Retinal pigment epithelial cell (primary cell): ENCODE measurements around the gene DOCK6.
A peak's percentile ranks its signal among the peaks of the same experiment; 100 is the strongest.

Source experiments
- DNase-seq: peaks from one replicate; pipeline ENCODE4 v3.0.0-alpha.2; 2010; ENCODE audit warnings: low read depth
- H3K4me3 ChIP-seq: 2 replicates; pipeline ENCODE4 v1.5.1; 2011; ENCODE audit warnings: mild to moderate bottlenecking, low read length, control low read depth, moderate library complexity
- TF ChIP-seq, protein P1 (sequence below): conservative IDR thresholded peaks from 2 replicates; pipeline ENCODE4 v1.5.1; 2011; ENCODE audit warnings: low read depth, low read length, control low read depth, inconsistent platforms

The DOCK6 gene

DNA sequence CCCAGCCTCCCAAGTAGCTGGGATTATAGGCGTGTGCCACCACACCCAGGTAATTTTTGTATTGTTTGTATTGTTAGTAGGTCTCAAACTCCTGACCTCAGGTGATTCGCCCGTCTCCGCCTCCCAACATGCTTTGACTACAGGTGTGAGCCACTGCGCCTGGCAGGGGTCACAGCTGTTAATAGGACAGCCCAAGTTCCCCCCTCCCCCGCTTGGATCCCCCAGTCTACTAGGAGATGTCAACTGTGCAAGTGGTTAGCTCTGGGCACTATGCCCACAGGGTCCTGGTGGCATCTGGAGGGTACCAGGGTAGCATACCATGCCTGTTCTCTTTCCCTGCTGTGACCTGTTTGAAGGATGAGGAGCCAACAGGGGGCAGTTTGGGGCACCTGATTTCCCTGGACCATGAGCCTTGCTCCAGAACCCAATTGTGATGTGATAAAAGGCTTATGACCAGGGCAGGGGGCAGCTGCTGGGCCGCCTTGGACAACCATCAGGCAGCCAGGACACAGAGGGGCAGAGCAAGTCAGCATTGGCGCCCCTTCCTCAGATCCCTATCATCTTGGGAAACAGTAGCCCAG is 33.4 kb upstream of the DOCK6 start, which contains the start of gene TSPAN16:
Gene TSPAN16 (plus strand): TSS at position 496 of the 581 bp plus-strand sequence. CDS start 138 bp downstream, outside the sequence.
- no peak within 1 kb of the TSS for H3K4me3 ChIP-seq
- TF ChIP-seq, protein P1, sequence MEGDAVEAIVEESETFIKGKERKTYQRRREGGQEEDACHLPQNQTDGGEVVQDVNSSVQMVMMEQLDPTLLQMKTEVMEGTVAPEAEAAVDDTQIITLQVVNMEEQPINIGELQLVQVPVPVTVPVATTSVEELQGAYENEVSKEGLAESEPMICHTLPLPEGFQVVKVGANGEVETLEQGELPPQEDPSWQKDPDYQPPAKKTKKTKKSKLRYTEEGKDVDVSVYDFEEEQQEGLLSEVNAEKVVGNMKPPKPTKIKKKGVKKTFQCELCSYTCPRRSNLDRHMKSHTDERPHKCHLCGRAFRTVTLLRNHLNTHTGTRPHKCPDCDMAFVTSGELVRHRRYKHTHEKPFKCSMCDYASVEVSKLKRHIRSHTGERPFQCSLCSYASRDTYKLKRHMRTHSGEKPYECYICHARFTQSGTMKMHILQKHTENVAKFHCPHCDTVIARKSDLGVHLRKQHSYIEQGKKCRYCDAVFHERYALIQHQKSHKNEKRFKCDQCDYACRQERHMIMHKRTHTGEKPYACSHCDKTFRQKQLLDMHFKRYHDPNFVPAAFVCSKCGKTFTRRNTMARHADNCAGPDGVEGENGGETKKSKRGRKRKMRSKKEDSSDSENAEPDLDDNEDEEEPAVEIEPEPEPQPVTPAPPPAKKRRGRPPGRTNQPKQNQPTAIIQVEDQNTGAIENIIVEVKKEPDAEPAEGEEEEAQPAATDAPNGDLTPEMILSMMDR: peak; percentile 21
- no peak for DNase-seq

- no peak for DNase-seq
- H3K4me3 ChIP-seq: no peak overlapping the region
- TF ChIP-seq, protein P1: no peak
These were observed 32.9 kb upstream of the DOCK6 start for GRCh38 chr19:11295180-11295579.

- TF ChIP-seq, protein P1: peak; percentile 96
- peak overlapping the region; percentile 28 for H3K4me3 ChIP-seq
- peak; percentile 35 for DNase-seq
These were observed 31.4 kb upstream of the DOCK6 start for GRCh38 chr19:11293433-11294389.

DNA sequence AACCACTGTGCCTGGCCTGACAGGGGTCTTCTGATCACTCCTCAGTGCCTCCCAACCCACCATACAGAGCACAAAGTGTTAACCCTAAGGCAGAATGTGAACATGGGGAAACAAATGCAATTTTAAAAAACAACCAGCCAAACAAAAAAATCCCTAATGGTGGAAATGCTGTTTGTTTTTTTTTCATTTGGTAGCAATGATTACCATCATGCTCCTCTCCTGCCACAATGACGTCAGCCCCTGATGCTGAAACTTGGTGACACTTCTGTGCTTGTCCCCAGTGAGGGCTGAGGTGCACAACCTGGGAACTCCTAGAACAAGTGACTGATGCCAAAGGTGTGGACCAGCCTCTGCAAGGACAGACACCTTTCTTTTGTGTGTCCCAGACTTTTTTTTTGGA is 29.7 kb upstream of the DOCK6 start:
- TF ChIP-seq, protein P1: no peak
- H3K4me3 ChIP-seq: no peak overlapping the region
- no peak for DNase-seq

DNA sequence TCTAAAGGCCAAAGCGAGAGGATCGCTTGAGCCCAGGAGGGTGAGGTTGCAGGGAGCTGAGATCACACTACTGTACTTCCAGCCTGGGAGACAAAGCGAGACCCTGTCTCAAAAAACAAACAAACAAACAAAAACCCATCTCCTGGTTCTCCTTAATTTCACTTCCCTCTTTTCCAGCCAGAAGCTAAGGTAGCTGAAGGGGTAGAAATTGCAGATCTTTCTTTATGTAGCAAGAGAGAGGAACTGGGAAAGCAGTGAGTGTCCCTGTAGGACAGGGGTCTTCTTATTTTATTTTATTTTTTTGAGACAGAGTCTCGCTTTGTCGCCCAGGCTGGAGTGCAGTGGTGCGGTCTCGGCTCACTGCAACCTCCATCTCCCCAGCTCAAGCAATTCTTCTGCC is 29.1 kb upstream of the DOCK6 start:
- no peak overlapping the region for H3K4me3 ChIP-seq
- TF ChIP-seq, protein P1: no peak
- DNase-seq: no peak

DNA sequence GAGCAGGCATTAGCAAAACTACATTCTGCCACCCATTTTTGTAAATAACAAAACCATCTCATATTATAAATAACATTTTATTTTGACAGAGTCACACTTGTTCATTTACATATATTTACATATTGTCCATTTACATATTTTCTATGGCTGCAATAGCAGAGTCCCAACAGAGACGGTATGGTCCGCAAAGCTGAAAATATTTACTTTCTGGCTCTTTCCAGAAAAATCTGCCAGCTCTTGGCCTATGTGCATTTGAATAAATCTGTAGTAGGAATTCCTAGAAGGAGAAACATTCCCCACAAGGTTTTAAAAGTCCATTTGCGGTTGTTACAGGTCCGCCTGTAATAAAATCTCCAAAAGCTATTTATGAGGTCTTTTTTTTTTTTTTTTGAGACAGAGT is 27.9 kb upstream of the DOCK6 start:
- DNase-seq: no peak
- TF ChIP-seq, protein P1: no peak

More for the DNA sequence above, 27.9 kb upstream of the DOCK6 start:
- no peak overlapping the region for H3K4me3 ChIP-seq
